H9 (cell line): Measurements from ENCODE around the gene TXNL4A. TPM values are rescaled to one million over a fixed set of nuclear protein-coding genes. Genes with fewer than 3 reads are reported as not detected.

Source experiments
- DNase-seq: peaks from one replicate; pipeline ENCODE4 v3.0.0-alpha.2; 2017
- H2AFZ ChIP-seq: one replicate; pipeline ENCODE4 v1.6.1; 2013; ENCODE audit warnings: mild to moderate bottlenecking, low read length, control low read depth, moderate library complexity
- H2AK5ac ChIP-seq: 2 replicates; pipeline ENCODE4 v1.6.1; 2013; ENCODE audit warnings: low read length, control low read depth, mixed read lengths; ENCODE audit not compliant: insufficient read length
- H2BK120ac ChIP-seq: one replicate; pipeline ENCODE4 v1.6.1; 2013; ENCODE audit warnings: low read depth, mild to moderate bottlenecking, low read length, control low read depth, inconsistent platforms; ENCODE audit not compliant: poor library complexity, severe bottlenecking
- H2BK12ac ChIP-seq: 2 replicates; pipeline ENCODE4 v1.6.1; 2013; ENCODE audit warnings: low read length, control low read depth, mixed read lengths, low read depth; ENCODE audit not compliant: insufficient read length
- H2BK15ac ChIP-seq: 2 replicates; pipeline ENCODE4 v1.6.1; 2013; ENCODE audit warnings: low read depth, low read length, control low read depth
- H2BK20ac ChIP-seq: one replicate; pipeline ENCODE4 v1.6.1; 2013; ENCODE audit warnings: low read depth, mild to moderate bottlenecking, low read length, control low read depth, inconsistent platforms; ENCODE audit not compliant: poor library complexity, severe bottlenecking
- H2BK5ac ChIP-seq: 2 replicates; pipeline ENCODE4 v1.6.1; 2013; ENCODE audit warnings: low read length, control low read depth, mixed read lengths; ENCODE audit not compliant: insufficient read length
- H3K14ac ChIP-seq: 2 replicates; pipeline ENCODE4 v1.6.1; 2013; ENCODE audit warnings: low read length, control low read depth; ENCODE audit not compliant: insufficient read depth
- H3K18ac ChIP-seq: 2 replicates; pipeline ENCODE4 v1.6.1; 2013; ENCODE audit warnings: low read depth, mild to moderate bottlenecking, mixed read lengths, low read length, control low read depth; ENCODE audit not compliant: insufficient read length
- H3K23ac ChIP-seq: 2 replicates; pipeline ENCODE4 v1.6.1; 2013; ENCODE audit warnings: low read length, control low read depth, mixed read lengths, low read depth; ENCODE audit not compliant: insufficient read length
- H3K23me2 ChIP-seq: 2 replicates; pipeline ENCODE4 v1.6.1; 2013; ENCODE audit warnings: low read depth, mild to moderate bottlenecking, mixed read lengths, low read length, control low read depth; ENCODE audit not compliant: insufficient read length, poor library complexity, severe bottlenecking
- H3K27ac ChIP-seq: 2 replicates; pipeline ENCODE4 v1.5.1; 2013; ENCODE audit warnings: low read length, control low read depth, mixed read lengths, low read depth; ENCODE audit not compliant: insufficient read length
- H3K27me3 ChIP-seq: 2 replicates; pipeline ENCODE4 v1.6.1; 2013; ENCODE audit warnings: low read length, control low read depth, inconsistent platforms; ENCODE audit not compliant: insufficient read depth
- H3K4ac ChIP-seq: 2 replicates; pipeline ENCODE4 v1.6.1; 2013; ENCODE audit warnings: low read depth, mild to moderate bottlenecking, control low read depth, inconsistent platforms, low read length, moderate library complexity
- H3K4me1 ChIP-seq: 2 replicates; pipeline ENCODE4 v1.6.1; 2013; ENCODE audit warnings: low read length, control low read depth, inconsistent platforms; ENCODE audit not compliant: insufficient read depth
- H3K4me2 ChIP-seq: 2 replicates; pipeline ENCODE4 v1.6.1; 2013; ENCODE audit warnings: low read length, control low read depth, mixed read lengths; ENCODE audit not compliant: insufficient read length, insufficient read depth
- H3K56ac ChIP-seq: 2 replicates; pipeline ENCODE4 v1.6.1; 2013; ENCODE audit warnings: low read depth, mild to moderate bottlenecking, mixed read lengths, low read length, control low read depth; ENCODE audit not compliant: insufficient read length
- H3K79me1 ChIP-seq: 2 replicates; pipeline ENCODE4 v1.6.1; 2013; ENCODE audit warnings: low read depth, mild to moderate bottlenecking, moderate library complexity, low read length, control low read depth, inconsistent platforms; ENCODE audit not compliant: insufficient read depth, poor library complexity, severe bottlenecking
- H3K79me2 ChIP-seq: 2 replicates; pipeline ENCODE4 v1.6.1; 2013; ENCODE audit warnings: low read length, control low read depth, inconsistent platforms; ENCODE audit not compliant: insufficient read depth
- H3K9ac ChIP-seq: 2 replicates; pipeline ENCODE4 v1.6.1; 2013; ENCODE audit warnings: low read length, control low read depth, mixed read lengths; ENCODE audit not compliant: insufficient read length; ENCODE audit errors: extremely low read depth
- H3K9me3 ChIP-seq: one replicate; pipeline ENCODE4 v1.6.1; 2013; ENCODE audit warnings: low read depth, low read length, inconsistent platforms; ENCODE audit not compliant: control insufficient read depth
- H3T11ph ChIP-seq: one replicate; pipeline ENCODE4 v1.6.1; 2013; ENCODE audit warnings: mild to moderate bottlenecking, low read length, control low read depth, inconsistent platforms
- H4K20me1 ChIP-seq: one replicate; pipeline ENCODE4 v1.6.1; 2013; ENCODE audit not compliant: control insufficient read depth, insufficient read length, insufficient read depth
- H4K5ac ChIP-seq: 2 replicates; pipeline ENCODE4 v1.6.1; 2013; ENCODE audit warnings: low read depth, mild to moderate bottlenecking, mixed read lengths, low read length, control low read depth; ENCODE audit not compliant: insufficient read length
- H4K8ac ChIP-seq: replicated peaks from 2 replicates; pipeline ENCODE4 v1.6.1; 2013; ENCODE audit warnings: low read length, control low read depth, mixed read lengths, low read depth; ENCODE audit not compliant: insufficient read length
- H4K91ac ChIP-seq: 2 replicates; pipeline ENCODE4 v1.6.1; 2013; ENCODE audit warnings: low read depth, mild to moderate bottlenecking, moderate library complexity, mixed read lengths, low read length, control low read depth; ENCODE audit not compliant: insufficient read length
- H3K27ac Mint-ChIP-seq, 3 experiments: 2 replicates in 2 of 3; 3 replicates in 1 of 3; pipeline ENCODE4 v1.8.0; 2020 to 2021; ENCODE audit warnings: mixed read lengths in 3 of 3, mild to moderate bottlenecking in 1 of 3, moderate library complexity in 1 of 3
- H3K27me3 Mint-ChIP-seq: 2 replicates; pipeline ENCODE4 v1.8.0; 2021; ENCODE audit warnings: low read depth, mild to moderate bottlenecking, moderate library complexity, mixed read lengths
- H3K36me3 Mint-ChIP-seq, 3 experiments: 2 replicates in 2 of 3; 3 replicates in 1 of 3; pipeline ENCODE4 v1.8.0; 2020 to 2021; ENCODE audit warnings: low read depth in 3 of 3, mixed read lengths in 3 of 3; ENCODE audit not compliant: insufficient read depth in 1 of 3
- H3K4me1 Mint-ChIP-seq, 2 experiments: 2 replicates each; pipeline ENCODE4 v1.8.0; 2020; ENCODE audit warnings: mixed read lengths in 2 of 2
- H3K4me3 Mint-ChIP-seq, 2 experiments: 2 replicates in 1 of 2; 3 replicates in 1 of 2; pipeline ENCODE4 v1.8.0; 2020 to 2021; ENCODE audit warnings: mild to moderate bottlenecking in 2 of 2, mixed read lengths in 2 of 2, moderate library complexity in 1 of 2
- H3K9me3 Mint-ChIP-seq, 2 experiments: 2 replicates in 1 of 2; 3 replicates in 1 of 2; pipeline ENCODE4 v1.8.0; 2020; ENCODE audit warnings: mild to moderate bottlenecking in 2 of 2, mixed read lengths in 2 of 2, moderate library complexity in 1 of 2
- WGBS: extraction: QIAGEN DNeasy Blood & Tissue Kit; methylation state at CpG from one replicate; pipeline ENCODE4 v1.1.7; 2013; ENCODE audit warnings: missing lambda C conversion rate, low lambda C conversion rate, mixed read lengths; ENCODE audit not compliant: insufficient read length; ENCODE audit errors: extremely low coverage; 5-methylcytosine and 5-hydroxymethylcytosine counted together
- total RNA-seq: library from RNA; stranded (reverse); gene quantifications from 2 replicates; pipeline ENCODE4 v1.2.1, GENCODE V29; 2021
- TF ChIP-seq, protein P1 (sequence below): fragments of 200-600 bp; sonication (generic); conservative IDR thresholded peaks from 3 replicates; pipeline ENCODE4 v1.8.0; 2021; ENCODE audit warnings: antibody characterized with exemption, mild to moderate bottlenecking

Gene TXNL4A
- total RNA-seq, 1 experiment from 2014 or later, result 163 TPM

- no peak overlapping the region for H4K91ac ChIP-seq
- H3K9me3 ChIP-seq, result no peaks in the 10 kb centered on the region
- no peak overlapping the region for H3K4ac ChIP-seq
- no peak overlapping the region for H3K14ac ChIP-seq
- no peaks in the 10 kb centered on the region for H3K36me3 Mint-ChIP-seq
- WGBS, result no CpG with 5 or more reads among the region's 2 CpGs
- no peak overlapping the region for H2BK15ac ChIP-seq
- peaks cover 25% of the 10 kb centered on the region for H3K27me3 ChIP-seq
- H3K56ac ChIP-seq, result no peak overlapping the region
- no peaks in the 10 kb centered on the region for H3K79me2 ChIP-seq
- peaks cover 31 to 33% of the 10 kb centered on the region in 2 experiments for H3K4me1 Mint-ChIP-seq
- no peak overlapping the region for H4K5ac ChIP-seq
- no peaks in the 10 kb centered on the region; a peak in 2 of 5 replicates for H3K9me3 Mint-ChIP-seq
- H2BK12ac ChIP-seq, result no peak overlapping the region
- no peaks in the 10 kb centered on the region for H3K23me2 ChIP-seq
- peaks cover 93% of the 10 kb centered on the region for H3K27me3 Mint-ChIP-seq
- no peak overlapping the region for H3K9ac ChIP-seq
- no peaks in the 10 kb centered on the region for H4K20me1 ChIP-seq
- no peak for DNase-seq
- peaks cover 4% of the 10 kb centered on the region; the same call in 1 of the 2 replicates for H3K4me1 ChIP-seq
- no peak overlapping the region for H3K4me2 ChIP-seq
- H3T11ph ChIP-seq, result no peak overlapping the region
- no peak overlapping the region for H3K27ac Mint-ChIP-seq
- TF ChIP-seq, protein P1, sequence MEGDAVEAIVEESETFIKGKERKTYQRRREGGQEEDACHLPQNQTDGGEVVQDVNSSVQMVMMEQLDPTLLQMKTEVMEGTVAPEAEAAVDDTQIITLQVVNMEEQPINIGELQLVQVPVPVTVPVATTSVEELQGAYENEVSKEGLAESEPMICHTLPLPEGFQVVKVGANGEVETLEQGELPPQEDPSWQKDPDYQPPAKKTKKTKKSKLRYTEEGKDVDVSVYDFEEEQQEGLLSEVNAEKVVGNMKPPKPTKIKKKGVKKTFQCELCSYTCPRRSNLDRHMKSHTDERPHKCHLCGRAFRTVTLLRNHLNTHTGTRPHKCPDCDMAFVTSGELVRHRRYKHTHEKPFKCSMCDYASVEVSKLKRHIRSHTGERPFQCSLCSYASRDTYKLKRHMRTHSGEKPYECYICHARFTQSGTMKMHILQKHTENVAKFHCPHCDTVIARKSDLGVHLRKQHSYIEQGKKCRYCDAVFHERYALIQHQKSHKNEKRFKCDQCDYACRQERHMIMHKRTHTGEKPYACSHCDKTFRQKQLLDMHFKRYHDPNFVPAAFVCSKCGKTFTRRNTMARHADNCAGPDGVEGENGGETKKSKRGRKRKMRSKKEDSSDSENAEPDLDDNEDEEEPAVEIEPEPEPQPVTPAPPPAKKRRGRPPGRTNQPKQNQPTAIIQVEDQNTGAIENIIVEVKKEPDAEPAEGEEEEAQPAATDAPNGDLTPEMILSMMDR, result no peak
- H2BK5ac ChIP-seq, result no peak overlapping the region
- H3K4me3 Mint-ChIP-seq, result no peak overlapping the region
- H2AK5ac ChIP-seq, result no peak overlapping the region
- H2BK120ac ChIP-seq, result no peak overlapping the region
- no peak overlapping the region for H3K23ac ChIP-seq
- no peak overlapping the region for H4K8ac ChIP-seq
- no peak overlapping the region for H3K27ac ChIP-seq
- H3K18ac ChIP-seq, result no peak overlapping the region
- H3K79me1 ChIP-seq, result no peaks in the 10 kb centered on the region
- no peak overlapping the region for H2BK20ac ChIP-seq
- H2AFZ ChIP-seq, result no peak overlapping the region
Measured at GRCh38 chr18:79956276-79956675, 32.1 kb downstream of the TXNL4A start.
